Cardiac muscle cell (in vitro differentiated cells and primary cell): Measurements from ENCODE around the gene LRRC4. TPM values are rescaled to one million over a fixed set of nuclear protein-coding genes. Genes with fewer than 3 reads are reported as not detected.

ENCODE experiments used
- DNase-seq, 2 donors: peaks; one replicate each; pipeline versions ENCODE4 v3.0.0 to v3.0.0-alpha.2; 2010 to 2017; ENCODE audit warnings: low read depth in 1 of 2, low spot score in 1 of 2
- H3K27ac ChIP-seq: fragments of 200-600 bp; sonication (generic); 2 replicates; pipeline ENCODE4 v1.5.1; 2016
- H3K27me3 ChIP-seq: fragments of 200-600 bp; sonication (generic); 2 replicates; pipeline ENCODE4 v1.6.0; 2016; ENCODE audit warnings: control low read depth
- H3K36me3 ChIP-seq: fragments of 200-600 bp; sonication (generic); 2 replicates; pipeline ENCODE4 v1.5.1; 2016; ENCODE audit warnings: control low read depth
- H3K4me1 ChIP-seq: fragments of 200-600 bp; sonication (generic); 2 replicates; pipeline ENCODE4 v1.8.1; 2017; ENCODE audit warnings: low read depth, mild to moderate bottlenecking, mixed run types
- H3K4me3 ChIP-seq: fragments of 200-600 bp; sonication (generic); 2 replicates; pipeline ENCODE4 v1.5.1; 2016; ENCODE audit warnings: mild to moderate bottlenecking
- H3K9me3 ChIP-seq: fragments of 200-600 bp; sonication (generic); 2 replicates; pipeline ENCODE4 v1.5.1; 2017; ENCODE audit warnings: low read depth, mild to moderate bottlenecking, control low read depth
- polyA plus RNA-seq: library from polyadenylated mRNA; unstranded; fragments of >200 nt; fragmentation: Nextera tagmentation; extraction: Ambion mirVana; gene quantifications from 2 replicates; pipeline ENCODE4 v1.2.1, GENCODE V29; 2016
- total RNA-seq: library from RNA; depleted of rRNA; stranded (reverse); fragments of >200 nt; gene quantifications from 2 replicates; pipeline ENCODE4 v1.2.3, GENCODE V29; 2016
- TF ChIP-seq, protein P1 (sequence below): IDR thresholded peaks from 2 replicates; pipeline ENCODE4 v1.5.1; 2012; ENCODE audit warnings: low read depth, mild to moderate bottlenecking, low read length

Gene LRRC4
- total and polyA plus RNA-seq, 2 experiments from 2014 or later = 2.9 to 9.3 TPM

DNA sequence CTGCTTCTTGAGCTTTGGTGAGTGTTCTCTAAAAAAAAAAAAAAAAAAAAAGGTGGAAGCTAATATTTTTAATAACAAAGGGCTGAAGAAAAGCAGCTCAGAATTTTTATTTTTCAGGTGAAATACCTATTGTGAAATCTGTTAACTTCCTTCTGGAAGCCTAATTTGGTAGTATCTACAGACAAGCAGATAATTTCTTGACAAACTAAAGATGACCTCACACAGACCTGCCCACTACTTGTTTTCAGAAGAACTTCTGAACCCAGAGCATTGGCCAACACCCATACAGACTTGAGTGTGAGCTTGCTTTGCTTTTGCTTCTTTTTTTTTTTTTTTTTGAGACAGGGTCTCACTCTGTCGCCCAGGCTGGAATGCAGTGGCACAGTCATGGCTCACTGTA lies 31.2 kb downstream of the LRRC4 start:
- H3K4me1 ChIP-seq = peaks cover 60% of the 10 kb centered on the region
- no peak overlapping the region for H3K4me3 ChIP-seq
- H3K9me3 ChIP-seq = no peaks in the 10 kb centered on the region
- no peaks in the 10 kb centered on the region for H3K27me3 ChIP-seq
- no peaks in the 10 kb centered on the region for H3K36me3 ChIP-seq
- no peak overlapping the region for H3K27ac ChIP-seq
- peak in 1 of 2 donors; percentile 21 for DNase-seq
- TF ChIP-seq, protein P1, sequence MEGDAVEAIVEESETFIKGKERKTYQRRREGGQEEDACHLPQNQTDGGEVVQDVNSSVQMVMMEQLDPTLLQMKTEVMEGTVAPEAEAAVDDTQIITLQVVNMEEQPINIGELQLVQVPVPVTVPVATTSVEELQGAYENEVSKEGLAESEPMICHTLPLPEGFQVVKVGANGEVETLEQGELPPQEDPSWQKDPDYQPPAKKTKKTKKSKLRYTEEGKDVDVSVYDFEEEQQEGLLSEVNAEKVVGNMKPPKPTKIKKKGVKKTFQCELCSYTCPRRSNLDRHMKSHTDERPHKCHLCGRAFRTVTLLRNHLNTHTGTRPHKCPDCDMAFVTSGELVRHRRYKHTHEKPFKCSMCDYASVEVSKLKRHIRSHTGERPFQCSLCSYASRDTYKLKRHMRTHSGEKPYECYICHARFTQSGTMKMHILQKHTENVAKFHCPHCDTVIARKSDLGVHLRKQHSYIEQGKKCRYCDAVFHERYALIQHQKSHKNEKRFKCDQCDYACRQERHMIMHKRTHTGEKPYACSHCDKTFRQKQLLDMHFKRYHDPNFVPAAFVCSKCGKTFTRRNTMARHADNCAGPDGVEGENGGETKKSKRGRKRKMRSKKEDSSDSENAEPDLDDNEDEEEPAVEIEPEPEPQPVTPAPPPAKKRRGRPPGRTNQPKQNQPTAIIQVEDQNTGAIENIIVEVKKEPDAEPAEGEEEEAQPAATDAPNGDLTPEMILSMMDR = no peak

DNA sequence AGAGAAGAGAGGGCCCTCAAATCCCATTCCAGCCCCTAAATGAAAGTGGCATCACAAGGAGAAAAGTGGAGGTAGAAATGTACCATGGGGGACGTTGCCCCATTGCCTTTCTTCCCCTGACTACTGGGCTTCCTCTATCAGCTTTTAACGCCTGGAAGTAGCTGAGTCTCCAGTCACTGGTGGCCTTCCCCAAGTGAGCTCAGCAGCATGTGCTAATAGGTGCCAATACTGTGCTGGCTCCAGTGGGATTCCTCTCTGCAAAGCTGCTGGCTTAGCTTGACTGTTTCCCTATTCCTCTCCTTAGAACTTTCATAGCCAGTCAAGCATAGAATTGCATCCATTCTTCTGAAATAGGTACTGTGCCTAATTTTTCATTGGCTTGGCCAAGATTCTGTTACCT lies 32.6 kb downstream of the LRRC4 start:
- H3K27me3 ChIP-seq = no peaks in the 10 kb centered on the region
- H3K4me1 ChIP-seq = peaks cover 49% of the 10 kb centered on the region
- TF ChIP-seq, protein P1 = no peak
- H3K9me3 ChIP-seq = no peaks in the 10 kb centered on the region
- H3K36me3 ChIP-seq = no peaks in the 10 kb centered on the region
- H3K27ac ChIP-seq = no peak overlapping the region
- H3K4me3 ChIP-seq = no peak overlapping the region
- DNase-seq = no peak

DNA sequence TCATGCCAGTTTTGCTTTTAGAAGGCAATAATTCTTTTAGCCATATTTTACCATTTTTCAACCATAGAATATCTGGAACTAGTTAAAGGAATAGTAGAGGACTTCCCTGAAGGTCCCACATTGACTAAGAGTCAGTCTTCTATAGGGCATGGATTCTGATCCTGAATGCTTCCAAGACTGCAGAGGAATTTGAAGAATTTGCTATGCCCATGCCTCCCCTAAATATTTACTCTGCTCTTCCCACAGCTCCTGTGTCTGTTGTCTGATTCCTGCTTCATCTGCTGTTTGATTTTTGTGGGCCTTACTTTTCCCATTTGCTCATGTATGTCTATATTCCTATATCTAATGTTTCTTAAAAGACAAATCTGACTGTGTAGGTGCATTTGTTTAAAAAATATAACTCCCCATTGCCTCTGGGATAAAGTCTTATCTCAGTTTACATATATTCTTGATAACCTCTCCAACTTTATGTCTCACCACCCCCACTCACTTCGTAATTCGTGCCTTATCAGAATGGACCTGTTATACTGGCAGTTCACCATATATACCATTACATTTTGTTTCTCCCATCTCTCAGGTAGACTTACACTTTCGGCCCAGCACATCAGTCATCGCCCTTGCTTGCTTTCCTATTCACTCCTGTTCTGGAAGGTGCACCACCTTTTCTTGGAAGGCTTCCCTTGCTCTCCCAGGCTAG lies 33.9 kb downstream of the LRRC4 start:
- DNase-seq = peak in 1 of 2 donors; percentile 9
- TF ChIP-seq, protein P1 = no peak
- no peaks in the 10 kb centered on the region for H3K27me3 ChIP-seq
- no peak overlapping the region for H3K4me3 ChIP-seq
- H3K27ac ChIP-seq = no peak overlapping the region
- no peaks in the 10 kb centered on the region for H3K9me3 ChIP-seq
- H3K4me1 ChIP-seq = peaks cover 41% of the 10 kb centered on the region
- no peaks in the 10 kb centered on the region for H3K36me3 ChIP-seq

DNA sequence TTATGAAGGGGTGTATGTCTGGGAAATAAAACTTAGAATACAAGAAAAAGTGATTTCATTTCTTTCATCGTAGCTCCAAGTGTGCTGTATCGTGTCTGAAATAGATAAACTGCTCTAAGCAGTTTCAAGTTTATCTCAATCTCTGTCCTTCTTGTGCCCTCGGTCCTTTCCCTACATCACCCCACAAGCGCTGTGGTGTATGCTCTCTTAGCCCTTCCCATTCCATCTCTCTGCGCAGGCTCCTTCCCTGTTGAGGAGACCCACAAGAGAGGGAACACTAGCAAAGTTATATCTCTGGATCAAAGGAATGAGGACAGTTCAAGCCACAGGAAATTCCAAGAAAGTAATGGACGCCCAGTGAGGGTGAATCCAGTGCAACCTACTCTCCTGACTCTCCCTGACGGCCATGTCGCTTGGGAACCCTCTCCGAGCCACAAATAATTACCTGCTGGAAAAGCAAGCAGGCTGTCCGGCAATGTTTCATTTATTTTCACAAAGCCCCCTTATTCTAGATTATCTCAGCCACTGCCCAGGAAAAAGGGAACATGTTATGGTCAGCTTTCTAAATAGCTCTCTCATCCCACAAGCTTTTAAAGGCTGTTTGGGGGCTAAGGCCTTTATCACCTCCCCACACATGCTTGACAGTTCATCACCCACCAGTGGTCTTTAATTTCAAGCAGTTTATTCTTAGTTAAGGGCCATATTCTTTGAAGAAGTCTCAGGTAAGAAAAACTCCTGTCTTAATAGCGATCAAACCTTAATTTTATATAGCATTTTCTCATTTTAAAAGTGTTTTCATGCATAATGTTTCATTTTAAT lies 34.8 kb downstream of the LRRC4 start:
- Histone ChIP-seq H3K4me1 (peaks cover 46% of the 10 kb centered on the region), H3K27ac (no peak overlapping the region)
- TF ChIP-seq, protein P1 = no peak

DNA sequence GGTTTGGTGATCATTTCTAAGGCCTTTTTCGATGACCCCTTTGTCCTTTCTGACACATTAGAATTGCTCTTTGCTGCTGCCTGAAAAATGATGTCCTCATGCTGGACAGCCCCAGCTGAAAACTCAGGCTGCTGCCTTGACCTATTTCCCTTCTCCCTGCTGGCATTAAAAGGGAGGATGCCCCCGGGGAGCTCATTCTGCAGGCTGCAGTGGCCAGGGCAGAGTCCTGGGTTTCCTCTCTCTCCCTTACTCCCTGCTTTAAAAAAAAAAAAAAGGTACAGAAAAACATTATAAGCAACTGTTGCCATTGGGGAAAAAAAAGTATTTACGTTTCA lies 35.4 kb downstream of the LRRC4 start:
- Histone ChIP-seq H3K9me3 (no peaks in the 10 kb centered on the region), H3K27me3 (no peaks in the 10 kb centered on the region), H3K36me3 (no peaks in the 10 kb centered on the region), H3K27ac (peak overlapping the region; percentile 74), H3K4me1 (peaks cover 46% of the 10 kb centered on the region), H3K4me3 (no peak overlapping the region)
- peak in 1 of 2 donors; percentile 15 for DNase-seq
- TF ChIP-seq, protein P1 = no peak

More for the DNA sequence above, 34.8 kb downstream of the LRRC4 start:
- Histone ChIP-seq H3K36me3 (no peaks in the 10 kb centered on the region), H3K9me3 (no peaks in the 10 kb centered on the region), H3K4me3 (no peak overlapping the region), H3K27me3 (no peaks in the 10 kb centered on the region)
- DNase-seq = no peak
